GM21529 (cell line): ENCODE data around the gene MIF.
"Not testable (repeated sequence)": the region's sequence is repeated elsewhere in the genome, so short reads cannot be mapped to it uniquely, and the experiment has no call there.

Experiments
- ATAC-seq: cut with Tn5 transposase; IDR thresholded peaks from one replicate; pipeline ENCODE4 v1.9.1; 2021; ENCODE audit not compliant: unreplicated experiment

The MIF gene

GRCh38 chr22:23938328-23939016, 44.3 kb downstream of the MIF start:
- no peak for ATAC-seq

DNA sequence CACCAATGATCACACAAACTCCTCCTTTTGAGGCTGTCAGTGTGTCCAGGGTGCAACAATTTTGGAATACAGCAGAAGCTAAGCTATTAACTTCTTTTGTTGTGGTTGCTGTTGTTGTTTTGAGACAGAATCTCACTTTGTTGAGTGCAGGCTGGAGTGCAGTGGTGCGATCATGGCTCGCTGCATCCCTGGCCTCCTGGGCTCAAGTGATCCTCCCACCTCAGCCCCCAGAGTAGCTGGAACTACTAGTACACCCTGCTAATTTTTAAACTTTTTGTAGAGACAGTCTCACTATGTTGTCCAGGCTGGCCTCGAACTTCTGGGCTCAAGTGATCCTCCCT, 44.8 kb downstream of the MIF start:
- no peak for ATAC-seq

DNA sequence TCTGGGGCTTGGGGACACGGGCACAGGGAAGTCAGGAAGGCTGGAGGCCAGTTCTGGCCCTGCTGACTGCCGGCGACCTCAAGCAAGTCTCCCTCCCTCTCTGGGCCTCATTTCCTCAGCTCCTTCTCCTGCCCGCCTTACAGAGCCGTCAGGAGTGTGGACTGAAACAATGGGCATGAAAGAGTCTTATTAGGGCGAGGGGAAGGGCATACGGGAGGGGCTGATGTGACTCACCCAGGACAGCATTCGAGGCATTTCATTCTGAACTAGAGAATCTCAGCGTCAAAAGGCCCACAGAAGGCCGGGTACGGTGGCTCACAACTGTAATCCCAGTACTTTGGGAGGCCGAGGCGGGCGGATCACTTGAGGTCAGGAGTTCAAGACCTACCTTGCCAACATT, 46.0 kb downstream of the MIF start:
- ATAC-seq: not testable (repeated sequence)
